ENCODE measurements around the gene JAZF1.

Gene JAZF1

DNA sequence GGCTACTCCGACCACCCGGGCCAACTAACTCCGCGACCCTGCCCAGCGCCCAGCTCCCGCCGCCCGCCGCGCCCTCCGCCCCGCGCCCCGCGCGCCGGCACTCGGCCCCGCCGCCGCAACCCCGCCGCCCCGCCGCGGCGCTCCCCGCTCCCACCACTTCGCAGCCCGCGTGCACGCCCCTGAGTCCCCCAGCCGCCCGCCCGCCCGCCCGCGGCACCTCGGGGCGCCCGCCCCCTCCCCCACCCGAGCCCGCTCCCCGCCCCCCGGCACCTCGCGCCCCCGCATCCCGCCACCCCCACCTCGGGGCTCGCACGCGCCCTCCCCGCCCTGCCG lies 598 bp downstream of the JAZF1 start:
- TF ChIP-seq, protein P1, sequence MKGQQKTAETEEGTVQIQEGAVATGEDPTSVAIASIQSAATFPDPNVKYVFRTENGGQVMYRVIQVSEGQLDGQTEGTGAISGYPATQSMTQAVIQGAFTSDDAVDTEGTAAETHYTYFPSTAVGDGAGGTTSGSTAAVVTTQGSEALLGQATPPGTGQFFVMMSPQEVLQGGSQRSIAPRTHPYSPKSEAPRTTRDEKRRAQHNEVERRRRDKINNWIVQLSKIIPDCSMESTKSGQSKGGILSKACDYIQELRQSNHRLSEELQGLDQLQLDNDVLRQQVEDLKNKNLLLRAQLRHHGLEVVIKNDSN (IDR thresholded peaks at IDR 0.05), result no peak
- TF ChIP-seq, protein P2, sequence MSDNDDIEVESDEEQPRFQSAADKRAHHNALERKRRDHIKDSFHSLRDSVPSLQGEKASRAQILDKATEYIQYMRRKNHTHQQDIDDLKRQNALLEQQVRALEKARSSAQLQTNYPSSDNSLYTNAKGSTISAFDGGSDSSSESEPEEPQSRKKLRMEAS (IDR thresholded peaks at IDR 0.05), result no peak
- TF ChIP-seq YY1 (IDR thresholded peaks at IDR 0.05; ENCODE audit: low read depth) (no peak), CREB1 (IDR thresholded peaks at IDR 0.05; ENCODE audit: low read depth) (no peak), TEAD4 (IDR thresholded peaks at IDR 0.05) (no peak), TCF12 (IDR thresholded peaks at IDR 0.05; ENCODE audit: low read depth) (no peak), NFIC (IDR thresholded peaks at IDR 0.05) (no peak), EGR1 (IDR thresholded peaks at IDR 0.05) (no peak)

DNA sequence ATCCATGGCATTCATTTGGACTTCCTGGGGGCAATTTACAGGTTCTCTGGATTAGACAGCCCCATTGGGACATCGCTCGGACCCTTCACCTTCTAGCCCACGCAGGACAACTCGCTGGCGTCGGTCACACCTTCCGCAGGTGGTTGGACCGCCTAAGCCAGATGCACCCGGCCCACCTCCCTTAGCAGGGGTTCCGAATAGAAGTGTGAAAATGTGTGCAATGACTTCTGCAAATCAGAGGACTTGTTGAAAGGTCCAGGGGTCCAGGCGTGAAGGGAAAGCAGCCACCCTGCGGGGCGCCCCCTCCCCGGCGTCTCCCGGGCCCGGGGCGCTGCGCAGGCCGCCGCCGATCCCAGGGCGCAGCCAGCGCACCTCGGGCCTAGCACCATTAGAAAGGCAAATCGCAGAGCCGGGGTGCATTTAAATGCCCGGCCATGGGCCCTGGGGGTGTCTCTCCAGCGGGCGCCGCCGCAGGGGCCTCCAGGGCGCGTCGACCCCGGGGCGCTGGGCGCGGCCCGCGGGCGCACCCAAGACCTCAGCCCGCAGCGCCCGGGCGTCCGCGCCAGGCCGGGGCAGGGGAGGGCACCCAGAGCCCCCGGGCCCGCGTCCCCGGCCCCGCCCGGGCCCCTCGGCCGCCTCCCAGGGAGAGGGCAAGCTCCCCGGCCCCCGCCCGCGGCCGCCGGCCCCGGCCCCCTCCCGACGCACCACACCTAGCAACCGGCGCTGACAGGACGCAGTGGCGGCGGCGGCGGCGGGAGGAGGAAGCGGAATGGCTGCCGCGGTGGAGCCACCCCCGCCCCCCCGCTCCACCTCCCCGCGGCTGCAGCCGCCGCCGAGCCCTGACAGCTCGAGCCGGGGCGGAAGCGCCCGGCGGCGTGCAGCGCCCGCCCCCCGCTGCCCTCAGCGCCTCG lies 1.2 kb downstream of the JAZF1 start:
- TF ChIP-seq EGR1 (IDR thresholded peaks at IDR 0.05) (no peak), NFIC (IDR thresholded peaks at IDR 0.05) (no peak), YY1 (IDR thresholded peaks at IDR 0.05; ENCODE audit: low read depth) (peak; percentile 77), ZBTB7A (IDR thresholded peaks at IDR 0.05; ENCODE audit: low read depth) (peak; percentile 56; the same call in 1 of the 2 replicates), CEBPB (IDR thresholded peaks at IDR 0.05) (no peak), FOXM1 (IDR thresholded peaks at IDR 0.05; ENCODE audit: borderline replicate concordance, low read depth) (no peak), TAF1 (IDR thresholded peaks at IDR 0.05; ENCODE audit: low read depth) (0 out of 2 replicates have a peak, but pooled peaks have one; percentile 6), TCF12 (IDR thresholded peaks at IDR 0.05; ENCODE audit: low read depth) (no peak), EP300 (IDR thresholded peaks at IDR 0.05; ENCODE audit: borderline replicate concordance) (no peak), TEAD4 (IDR thresholded peaks at IDR 0.05) (no peak), RAD21 (IDR thresholded peaks at IDR 0.05; ENCODE audit: low read depth) (no peak), CREB1 (IDR thresholded peaks at IDR 0.05; ENCODE audit: low read depth) (no peak)
- TF ChIP-seq, protein P1 (IDR thresholded peaks at IDR 0.05), result no peak
- TF ChIP-seq, protein P2 (IDR thresholded peaks at IDR 0.05), result peak; percentile 61
- TF ChIP-seq, protein P3, sequence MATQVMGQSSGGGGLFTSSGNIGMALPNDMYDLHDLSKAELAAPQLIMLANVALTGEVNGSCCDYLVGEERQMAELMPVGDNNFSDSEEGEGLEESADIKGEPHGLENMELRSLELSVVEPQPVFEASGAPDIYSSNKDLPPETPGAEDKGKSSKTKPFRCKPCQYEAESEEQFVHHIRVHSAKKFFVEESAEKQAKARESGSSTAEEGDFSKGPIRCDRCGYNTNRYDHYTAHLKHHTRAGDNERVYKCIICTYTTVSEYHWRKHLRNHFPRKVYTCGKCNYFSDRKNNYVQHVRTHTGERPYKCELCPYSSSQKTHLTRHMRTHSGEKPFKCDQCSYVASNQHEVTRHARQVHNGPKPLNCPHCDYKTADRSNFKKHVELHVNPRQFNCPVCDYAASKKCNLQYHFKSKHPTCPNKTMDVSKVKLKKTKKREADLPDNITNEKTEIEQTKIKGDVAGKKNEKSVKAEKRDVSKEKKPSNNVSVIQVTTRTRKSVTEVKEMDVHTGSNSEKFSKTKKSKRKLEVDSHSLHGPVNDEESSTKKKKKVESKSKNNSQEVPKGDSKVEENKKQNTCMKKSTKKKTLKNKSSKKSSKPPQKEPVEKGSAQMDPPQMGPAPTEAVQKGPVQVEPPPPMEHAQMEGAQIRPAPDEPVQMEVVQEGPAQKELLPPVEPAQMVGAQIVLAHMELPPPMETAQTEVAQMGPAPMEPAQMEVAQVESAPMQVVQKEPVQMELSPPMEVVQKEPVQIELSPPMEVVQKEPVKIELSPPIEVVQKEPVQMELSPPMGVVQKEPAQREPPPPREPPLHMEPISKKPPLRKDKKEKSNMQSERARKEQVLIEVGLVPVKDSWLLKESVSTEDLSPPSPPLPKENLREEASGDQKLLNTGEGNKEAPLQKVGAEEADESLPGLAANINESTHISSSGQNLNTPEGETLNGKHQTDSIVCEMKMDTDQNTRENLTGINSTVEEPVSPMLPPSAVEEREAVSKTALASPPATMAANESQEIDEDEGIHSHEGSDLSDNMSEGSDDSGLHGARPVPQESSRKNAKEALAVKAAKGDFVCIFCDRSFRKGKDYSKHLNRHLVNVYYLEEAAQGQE (IDR thresholded peaks at IDR 0.05; ENCODE audit: low read depth), result no peak

DNA sequence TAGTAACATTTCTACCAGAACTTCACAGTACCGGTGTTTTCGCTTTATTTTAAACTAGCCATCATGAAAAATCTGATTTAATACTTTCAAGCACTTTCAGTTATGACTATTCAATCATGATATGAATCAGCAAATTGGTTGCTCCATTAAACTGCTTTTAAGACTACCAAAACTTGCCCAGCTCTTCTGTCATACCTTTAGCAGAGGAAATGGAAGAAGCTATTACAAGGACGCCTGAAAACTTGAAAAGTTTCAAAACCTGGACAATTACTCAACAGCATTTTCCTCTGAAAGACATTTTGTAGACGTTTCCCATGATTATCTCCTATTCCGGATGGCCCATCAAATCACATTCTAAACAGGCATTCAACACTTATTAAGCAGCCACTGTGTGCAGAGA lies 2.0 kb downstream of the JAZF1 start:
- no peak for TF ChIP-seq CREB1 (IDR thresholded peaks at IDR 0.05; ENCODE audit: low read depth)
- TF ChIP-seq, protein P1 (IDR thresholded peaks at IDR 0.05), result no peak
- no peak for TF ChIP-seq NFIC (IDR thresholded peaks at IDR 0.05)
- no peak for TF ChIP-seq TAF1 (IDR thresholded peaks at IDR 0.05; ENCODE audit: low read depth)
- no peak for TF ChIP-seq TEAD4 (IDR thresholded peaks at IDR 0.05)
- no peak for TF ChIP-seq EP300 (IDR thresholded peaks at IDR 0.05; ENCODE audit: borderline replicate concordance)
- TF ChIP-seq YY1 (IDR thresholded peaks at IDR 0.05; ENCODE audit: low read depth), result no peak
- no peak for TF ChIP-seq EGR1 (IDR thresholded peaks at IDR 0.05)
- TF ChIP-seq FOXM1 (IDR thresholded peaks at IDR 0.05; ENCODE audit: borderline replicate concordance, low read depth), result no peak
- TF ChIP-seq, protein P3 (IDR thresholded peaks at IDR 0.05; ENCODE audit: low read depth), result no peak
- TF ChIP-seq ZBTB7A (IDR thresholded peaks at IDR 0.05; ENCODE audit: low read depth), result no peak
- no peak for TF ChIP-seq CEBPB (IDR thresholded peaks at IDR 0.05)
- TF ChIP-seq, protein P2 (IDR thresholded peaks at IDR 0.05), result no peak
- no peak for TF ChIP-seq RAD21 (IDR thresholded peaks at IDR 0.05; ENCODE audit: low read depth)
- TF ChIP-seq TCF12 (IDR thresholded peaks at IDR 0.05; ENCODE audit: low read depth), result no peak

DNA sequence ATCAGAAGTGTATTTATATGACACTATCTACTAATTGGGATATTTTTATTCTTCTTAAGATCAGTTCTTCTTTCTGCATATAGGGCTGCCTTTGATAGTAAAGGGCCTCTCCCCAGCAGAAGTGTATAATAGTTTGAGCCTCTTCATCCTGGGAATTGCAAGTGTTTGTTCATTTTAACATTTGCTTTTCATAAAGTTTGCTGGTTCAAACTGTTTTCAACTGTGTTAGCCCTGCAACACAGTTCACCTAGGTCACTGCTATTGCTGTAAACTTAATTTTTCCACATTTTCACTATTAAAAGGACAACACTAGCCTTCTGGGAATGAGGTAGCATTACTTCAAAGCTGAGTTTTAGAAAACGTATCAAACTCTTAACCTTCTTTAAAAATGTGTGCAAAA lies 2.8 kb downstream of the JAZF1 start:
- TF ChIP-seq, protein P1 (IDR thresholded peaks at IDR 0.05), result no peak
- TF ChIP-seq NFIC (IDR thresholded peaks at IDR 0.05) (no peak), EGR1 (IDR thresholded peaks at IDR 0.05) (no peak), CREB1 (IDR thresholded peaks at IDR 0.05; ENCODE audit: low read depth) (no peak), EP300 (IDR thresholded peaks at IDR 0.05; ENCODE audit: borderline replicate concordance) (no peak), FOXM1 (IDR thresholded peaks at IDR 0.05; ENCODE audit: borderline replicate concordance, low read depth) (no peak), ZBTB7A (IDR thresholded peaks at IDR 0.05; ENCODE audit: low read depth) (no peak), TEAD4 (IDR thresholded peaks at IDR 0.05) (no peak), YY1 (IDR thresholded peaks at IDR 0.05; ENCODE audit: low read depth) (no peak), TCF12 (IDR thresholded peaks at IDR 0.05; ENCODE audit: low read depth) (no peak), TAF1 (IDR thresholded peaks at IDR 0.05; ENCODE audit: low read depth) (no peak), RAD21 (IDR thresholded peaks at IDR 0.05; ENCODE audit: low read depth) (no peak), CEBPB (IDR thresholded peaks at IDR 0.05) (no peak)
- TF ChIP-seq, protein P3 (IDR thresholded peaks at IDR 0.05; ENCODE audit: low read depth), result no peak
- TF ChIP-seq, protein P2 (IDR thresholded peaks at IDR 0.05), result no peak
